ENCODE data around the gene MSRB3.
"Not testable (repeated sequence)": the region's sequence is repeated elsewhere in the genome, so short reads cannot be mapped to it uniquely, and the experiment has no call there.

Gene MSRB3

DNA sequence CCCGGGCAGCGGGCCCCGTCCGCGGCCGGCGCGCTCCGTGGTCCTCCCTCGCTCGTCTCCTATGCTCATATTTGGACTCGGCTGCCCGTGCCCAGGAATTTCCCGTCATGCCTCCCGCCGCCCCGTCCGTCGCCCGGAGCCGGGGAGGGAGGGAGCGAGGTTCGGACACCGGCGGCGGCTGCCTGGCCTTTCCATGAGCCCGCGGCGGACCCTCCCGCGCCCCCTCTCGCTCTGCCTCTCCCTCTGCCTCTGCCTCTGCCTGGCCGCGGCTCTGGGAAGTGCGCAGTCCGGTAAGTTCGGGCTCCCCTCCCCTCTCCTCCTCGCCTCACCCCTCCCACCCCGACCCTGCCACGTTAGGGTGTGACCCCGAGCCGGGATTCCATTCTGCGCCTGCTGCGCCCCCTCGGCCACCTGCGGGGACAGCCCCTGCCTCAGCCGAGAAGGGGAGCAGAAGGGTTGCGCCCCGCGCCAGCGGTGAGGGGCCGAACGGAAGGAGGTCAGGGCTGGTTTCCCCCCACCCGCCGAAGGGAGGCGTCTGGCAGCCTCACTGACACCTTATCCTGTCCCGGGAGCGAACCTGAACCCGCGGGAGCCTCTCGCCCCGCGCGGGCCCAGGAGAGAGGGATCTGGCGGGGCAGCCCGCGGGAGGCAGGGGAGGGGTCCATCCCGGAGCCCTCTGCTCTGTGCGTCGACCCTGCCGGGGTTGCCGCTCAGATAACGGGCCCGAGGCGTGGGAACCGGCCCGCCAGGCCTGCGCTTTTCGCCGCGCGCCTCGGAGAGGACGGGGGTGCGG is at the start of gene MSRB3:
Gene MSRB3, plus strand, starts transcription at position 108 of the 793 bp plus-strand sequence. CDS start 29,897 bp downstream, outside the sequence.
- FAIRE-seq, result no peak

- no peak for FAIRE-seq
Observed at GRCh38 chr12:65229441-65229840, 49.0 kb upstream of the MSRB3 start.

DNA sequence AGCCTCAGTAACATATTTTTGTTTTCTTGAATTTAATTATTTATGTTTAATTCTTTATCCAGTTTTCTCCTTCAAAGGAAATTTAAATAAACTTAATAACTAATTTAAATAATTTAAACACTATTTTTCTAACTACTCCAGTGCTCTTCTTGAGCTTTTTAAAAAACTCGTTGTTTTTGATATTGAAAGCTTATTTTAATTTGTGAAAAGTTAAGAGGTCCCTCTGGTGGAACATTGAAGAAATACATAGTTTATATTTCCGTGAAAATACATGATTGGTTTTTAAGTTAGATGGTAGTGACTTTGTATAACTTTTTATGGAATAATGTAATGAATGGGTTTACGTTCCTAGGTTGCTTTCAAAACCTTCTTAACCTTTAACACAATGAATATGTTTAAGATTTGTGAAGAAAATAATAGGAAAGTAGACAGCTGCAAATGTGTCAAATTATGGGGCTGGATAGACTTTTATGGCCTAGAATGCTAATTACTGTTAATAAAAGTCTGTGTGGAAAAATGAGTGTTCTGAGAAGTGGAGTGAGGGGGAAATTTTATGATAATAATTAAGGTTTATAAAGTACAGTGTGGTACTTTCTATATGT is 45.9 kb upstream of the MSRB3 start:
- FAIRE-seq, result peak; percentile 97

GRCh38 chr12:65237153-65237552 is 41.3 kb upstream of the MSRB3 start:
- no peak for FAIRE-seq

GRCh38 chr12:65238609-65239008 is 39.9 kb upstream of the MSRB3 start:
- FAIRE-seq, result no peak

DNA sequence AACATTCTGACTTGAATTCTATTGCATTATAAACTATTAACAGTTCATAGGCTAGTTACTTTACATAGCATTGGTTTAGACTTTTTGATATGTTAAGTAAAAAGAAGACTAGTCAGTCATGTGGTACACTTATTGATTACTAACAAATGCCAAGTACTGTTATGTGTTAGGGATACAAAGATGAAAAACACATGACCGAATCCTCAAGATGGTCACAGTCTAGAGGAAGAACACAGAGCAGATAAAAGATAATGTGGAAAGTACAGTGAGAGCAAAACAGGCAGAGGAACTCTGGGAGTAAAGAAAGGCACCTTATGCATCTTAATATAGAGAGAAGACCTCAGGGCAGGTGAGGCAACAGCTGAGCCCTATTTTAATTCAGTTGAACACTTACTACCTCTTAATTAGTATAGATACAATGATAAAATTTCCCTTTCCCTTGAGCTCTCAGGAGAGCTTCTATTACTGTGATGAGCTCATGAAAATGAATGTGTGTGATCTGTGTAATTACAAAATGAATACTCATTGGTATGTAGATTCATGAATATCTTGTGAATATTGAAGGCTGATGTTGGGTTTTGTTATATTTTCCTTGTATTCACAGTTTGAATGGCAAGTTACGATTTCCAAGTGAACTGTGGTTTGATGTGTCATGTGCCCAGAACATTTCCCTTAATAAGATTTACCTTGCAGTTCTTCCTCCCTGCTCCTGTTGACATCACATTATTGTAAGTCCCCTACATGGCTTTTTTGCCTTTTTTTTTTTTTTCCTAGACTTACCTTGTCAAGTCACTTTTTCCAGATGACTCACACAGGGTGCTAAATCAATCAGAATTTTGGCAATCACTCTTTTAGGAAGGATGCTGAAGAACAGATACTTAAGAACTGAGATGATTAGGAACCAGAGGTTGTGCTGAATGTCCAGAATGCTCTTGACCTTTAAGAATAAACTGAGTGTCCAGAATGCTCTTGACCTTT is 29.5 kb upstream of the MSRB3 start:
- no peak for FAIRE-seq

- FAIRE-seq, result no peak
Observed at GRCh38 chr12:65252515-65252914, 26.0 kb upstream of the MSRB3 start.

- FAIRE-seq, result no peak
Observed at GRCh38 chr12:65257986-65258385, 20.5 kb upstream of the MSRB3 start.

DNA sequence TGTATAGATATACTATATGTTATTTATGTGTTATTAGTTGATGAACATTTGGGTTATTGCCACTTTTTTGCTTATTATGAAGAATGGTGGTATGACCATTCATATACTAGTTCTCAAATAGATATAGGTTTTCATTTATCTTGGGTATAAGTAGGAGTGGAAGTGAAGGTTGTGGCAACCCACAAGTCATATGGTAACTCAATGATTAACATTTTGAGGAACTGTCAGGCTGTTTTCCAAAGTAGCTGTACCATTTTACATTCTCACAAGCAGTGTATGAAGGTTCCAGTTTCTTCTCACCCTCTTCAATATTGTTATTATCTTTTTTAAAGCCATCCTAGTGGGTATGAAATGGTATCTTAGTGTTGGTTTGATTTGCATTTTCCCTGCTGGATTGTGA is 19.0 kb upstream of the MSRB3 start:
- FAIRE-seq, result no peak

GRCh38 chr12:65263777-65264176 is 14.7 kb upstream of the MSRB3 start:
- FAIRE-seq, result no peak

DNA sequence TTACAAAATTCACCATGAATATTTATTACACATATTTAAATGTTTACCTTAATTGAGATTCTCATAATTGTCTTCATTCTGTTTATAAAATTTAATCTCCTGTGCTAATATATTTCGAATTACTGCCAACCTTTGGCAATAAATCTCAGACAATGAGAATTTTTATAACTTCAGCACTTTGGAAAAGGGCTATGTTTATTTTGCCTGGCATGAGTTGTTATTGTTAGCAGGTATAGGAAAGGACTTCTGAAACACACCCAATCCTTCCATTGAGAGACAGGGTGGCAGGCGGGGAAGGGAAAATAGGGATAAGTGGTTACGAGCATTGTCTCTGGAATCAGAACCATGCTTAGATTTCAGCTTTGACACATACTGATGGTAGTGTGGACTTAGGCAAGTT is 12.1 kb upstream of the MSRB3 start:
- FAIRE-seq, result no peak

- no peak for FAIRE-seq
Observed at GRCh38 chr12:65269603-65270002, 8.9 kb upstream of the MSRB3 start.

DNA sequence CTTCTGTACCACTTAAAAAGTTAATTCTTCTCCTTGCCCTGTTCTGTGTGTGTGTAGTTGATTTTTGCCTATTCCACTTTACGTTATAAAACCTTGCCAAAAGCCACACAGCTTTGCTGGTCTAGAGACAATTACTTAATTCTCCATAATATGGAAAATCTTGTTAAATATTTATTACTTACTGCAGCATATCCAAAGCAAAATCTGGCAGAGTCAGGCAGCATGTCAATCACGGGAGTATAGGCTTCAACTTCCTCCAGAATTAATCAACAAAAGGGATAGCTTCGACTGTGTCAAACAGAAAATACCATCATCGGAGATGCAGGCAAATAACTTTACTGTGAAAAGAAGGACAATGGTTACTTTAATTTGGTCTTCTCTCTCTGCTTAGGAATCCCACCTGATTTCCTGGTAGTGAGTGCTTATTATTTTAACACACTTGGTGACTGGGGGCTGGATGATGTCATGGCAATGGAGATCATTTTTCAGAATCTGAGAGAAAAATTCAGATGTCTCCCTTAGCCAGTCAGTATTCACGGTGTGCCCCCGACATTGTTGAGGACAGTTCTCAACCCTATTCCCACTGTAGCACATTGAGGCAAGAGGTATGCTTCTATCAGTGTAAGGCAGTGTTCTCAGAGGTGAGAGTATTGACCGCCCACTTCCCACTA is 3.7 kb upstream of the MSRB3 start:
- FAIRE-seq, result no peak

DNA sequence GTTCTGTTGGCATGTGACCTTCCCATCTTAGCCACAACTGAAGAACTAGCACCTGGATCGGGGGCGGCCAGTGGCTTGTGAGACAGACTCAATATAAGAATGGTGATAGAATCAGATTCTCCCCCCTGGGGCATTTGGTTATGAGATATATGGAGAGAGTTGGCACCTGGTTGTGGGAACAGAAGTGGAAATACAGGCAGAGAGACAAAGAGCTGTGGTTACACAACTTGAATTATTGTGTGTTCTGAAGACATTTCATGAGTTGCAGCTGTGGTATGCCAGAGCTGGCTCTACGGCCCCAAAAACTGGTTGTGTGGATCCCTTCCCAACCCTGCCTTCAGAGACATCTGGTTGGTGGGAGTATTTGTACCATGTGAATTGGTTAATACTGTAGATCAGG is 2.9 kb upstream of the MSRB3 start:
- FAIRE-seq, result no peak

DNA sequence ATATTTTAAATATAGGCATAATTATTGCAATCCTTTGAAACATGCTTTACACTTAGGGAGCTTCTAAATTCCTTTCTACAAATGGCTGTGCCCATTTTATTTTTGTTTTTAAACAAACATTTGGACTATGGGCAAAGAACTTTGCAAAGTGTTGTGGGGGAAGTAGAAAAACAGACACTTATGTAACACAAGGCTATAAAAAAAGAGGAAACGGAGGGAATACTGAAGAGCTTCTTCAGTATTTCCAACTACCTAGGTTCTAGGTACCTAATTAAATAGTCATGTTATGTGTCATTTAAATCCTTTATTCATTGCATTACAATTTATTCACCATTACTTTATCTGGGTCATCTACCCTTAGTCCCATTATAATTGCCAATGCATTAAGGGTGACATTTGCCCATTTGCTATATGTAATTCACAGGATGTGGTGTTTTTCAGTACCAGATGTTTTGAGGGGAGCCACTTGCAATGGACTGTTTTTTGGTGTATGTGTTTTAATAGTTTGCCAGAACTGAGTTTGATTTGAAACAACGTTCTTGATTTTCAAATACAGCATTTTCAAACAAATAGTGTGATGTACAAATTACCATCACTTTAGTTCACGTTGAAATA is 1.5 kb upstream of the MSRB3 start:
- no peak for FAIRE-seq

DNA sequence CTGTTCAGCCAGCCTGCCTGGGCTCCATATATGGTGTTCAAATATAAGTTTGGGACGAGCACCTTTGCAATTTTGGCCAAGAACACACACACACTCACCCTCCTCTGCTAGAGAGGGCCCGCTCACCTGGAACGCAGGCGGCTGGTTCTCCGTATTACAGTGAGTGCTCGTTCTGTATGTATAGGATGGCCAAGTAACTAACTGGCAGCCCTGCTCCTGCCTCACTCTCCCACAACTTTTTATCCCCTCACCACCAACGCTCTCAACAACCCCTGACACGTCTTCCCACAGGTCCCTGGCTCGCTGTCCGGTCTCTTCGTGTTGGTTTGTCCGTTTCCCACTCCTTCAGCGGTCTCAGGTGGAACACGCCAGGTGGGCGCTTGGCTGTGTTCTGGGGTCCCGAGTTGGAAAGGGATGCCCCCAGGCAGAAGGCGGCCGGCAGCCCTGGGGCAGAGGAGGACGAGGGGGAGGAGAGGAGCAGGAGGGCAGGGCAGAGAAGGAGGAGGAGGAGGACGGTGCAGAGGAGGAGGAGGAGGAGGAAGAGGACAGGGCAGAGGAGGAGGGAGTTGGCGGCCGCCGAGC is 398 bp upstream of the MSRB3 start:
- FAIRE-seq, result no peak

- FAIRE-seq, result no peak
Observed at GRCh38 chr12:65279369-65280112, 1.1 kb downstream of the MSRB3 start.

GRCh38 chr12:65280306-65280705 is 1.8 kb downstream of the MSRB3 start:
- FAIRE-seq, result peak; percentile 21

DNA sequence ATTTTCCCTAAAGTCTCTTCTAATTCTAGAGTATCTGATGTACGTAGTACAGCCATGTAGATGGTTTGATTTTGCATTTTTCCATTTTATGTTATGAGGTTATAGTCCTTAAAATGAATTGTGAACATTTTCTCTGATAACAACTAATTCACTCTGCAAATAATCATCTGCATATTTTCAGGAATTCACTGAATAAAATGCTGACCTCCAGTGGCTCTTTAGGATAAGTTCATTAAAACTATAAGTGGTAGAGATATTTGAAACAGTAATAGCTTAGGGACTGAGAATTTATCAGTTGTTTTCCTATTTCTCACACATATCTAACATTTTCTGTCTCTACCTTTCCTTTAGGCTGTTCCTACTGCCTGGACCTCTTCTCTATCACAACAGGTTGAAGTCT is 4.4 kb downstream of the MSRB3 start:
- FAIRE-seq, result no peak

- FAIRE-seq, result not testable (repeated sequence)
Observed at GRCh38 chr12:65285532-65285931, 7.0 kb downstream of the MSRB3 start.

GRCh38 chr12:65287426-65287825 is 8.9 kb downstream of the MSRB3 start:
- FAIRE-seq, result no peak
